Measurements from ENCODE around the gene NSUN7.

DNA sequence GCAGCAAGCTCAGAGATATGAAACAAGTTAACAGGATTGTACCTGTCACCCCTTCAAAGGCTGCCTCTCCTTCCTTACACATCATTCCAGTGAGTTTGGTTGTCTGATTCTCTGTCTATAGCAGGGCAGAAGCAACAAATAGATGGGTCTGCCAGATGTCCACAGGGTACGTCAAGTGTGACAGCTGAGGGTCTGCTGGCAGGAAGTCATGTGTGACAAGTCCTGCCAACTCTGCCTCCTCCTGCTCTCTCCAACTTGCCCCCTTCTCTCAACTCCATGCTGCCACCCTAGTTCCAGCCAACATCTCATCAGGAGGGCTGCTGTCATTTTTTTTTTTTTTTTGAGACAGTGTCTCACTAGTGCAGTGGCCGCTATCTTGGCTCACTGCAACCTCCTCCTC is 109.2 kb downstream of the NSUN7 start:
- TF ChIP-seq ZNF214 (tag by site-specific recombination; IDR thresholded peaks at IDR 0.05; ENCODE audit: borderline replicate concordance) (no peak), ZNF335 (tag by site-specific recombination; conservative IDR thresholded peaks at IDR 0.05) (no peak), YY1 (tag by site-specific recombination; IDR thresholded peaks at IDR 0.05) (no peak), MYNN (tag by site-specific recombination; IDR thresholded peaks at IDR 0.05; ENCODE audit: borderline replicate concordance) (no peak), BCL11B (tag by site-specific recombination; IDR thresholded peaks at IDR 0.05; ENCODE audit: low read depth) (no peak)
- TF ChIP-seq, protein P1, sequence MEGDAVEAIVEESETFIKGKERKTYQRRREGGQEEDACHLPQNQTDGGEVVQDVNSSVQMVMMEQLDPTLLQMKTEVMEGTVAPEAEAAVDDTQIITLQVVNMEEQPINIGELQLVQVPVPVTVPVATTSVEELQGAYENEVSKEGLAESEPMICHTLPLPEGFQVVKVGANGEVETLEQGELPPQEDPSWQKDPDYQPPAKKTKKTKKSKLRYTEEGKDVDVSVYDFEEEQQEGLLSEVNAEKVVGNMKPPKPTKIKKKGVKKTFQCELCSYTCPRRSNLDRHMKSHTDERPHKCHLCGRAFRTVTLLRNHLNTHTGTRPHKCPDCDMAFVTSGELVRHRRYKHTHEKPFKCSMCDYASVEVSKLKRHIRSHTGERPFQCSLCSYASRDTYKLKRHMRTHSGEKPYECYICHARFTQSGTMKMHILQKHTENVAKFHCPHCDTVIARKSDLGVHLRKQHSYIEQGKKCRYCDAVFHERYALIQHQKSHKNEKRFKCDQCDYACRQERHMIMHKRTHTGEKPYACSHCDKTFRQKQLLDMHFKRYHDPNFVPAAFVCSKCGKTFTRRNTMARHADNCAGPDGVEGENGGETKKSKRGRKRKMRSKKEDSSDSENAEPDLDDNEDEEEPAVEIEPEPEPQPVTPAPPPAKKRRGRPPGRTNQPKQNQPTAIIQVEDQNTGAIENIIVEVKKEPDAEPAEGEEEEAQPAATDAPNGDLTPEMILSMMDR (tag by site-specific recombination; IDR thresholded peaks at IDR 0.05), result no peak
- TF ChIP-seq, protein P2, sequence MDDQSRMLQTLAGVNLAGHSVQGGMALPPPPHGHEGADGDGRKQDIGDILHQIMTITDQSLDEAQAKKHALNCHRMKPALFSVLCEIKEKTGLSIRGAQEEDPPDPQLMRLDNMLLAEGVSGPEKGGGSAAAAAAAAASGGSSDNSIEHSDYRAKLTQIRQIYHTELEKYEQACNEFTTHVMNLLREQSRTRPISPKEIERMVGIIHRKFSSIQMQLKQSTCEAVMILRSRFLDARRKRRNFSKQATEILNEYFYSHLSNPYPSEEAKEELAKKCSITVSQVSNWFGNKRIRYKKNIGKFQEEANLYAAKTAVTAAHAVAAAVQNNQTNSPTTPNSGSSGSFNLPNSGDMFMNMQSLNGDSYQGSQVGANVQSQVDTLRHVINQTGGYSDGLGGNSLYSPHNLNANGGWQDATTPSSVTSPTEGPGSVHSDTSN (CRISPR knock-in tag; IDR thresholded peaks at IDR 0.05), result no peak
- TF ChIP-seq, protein P3, sequence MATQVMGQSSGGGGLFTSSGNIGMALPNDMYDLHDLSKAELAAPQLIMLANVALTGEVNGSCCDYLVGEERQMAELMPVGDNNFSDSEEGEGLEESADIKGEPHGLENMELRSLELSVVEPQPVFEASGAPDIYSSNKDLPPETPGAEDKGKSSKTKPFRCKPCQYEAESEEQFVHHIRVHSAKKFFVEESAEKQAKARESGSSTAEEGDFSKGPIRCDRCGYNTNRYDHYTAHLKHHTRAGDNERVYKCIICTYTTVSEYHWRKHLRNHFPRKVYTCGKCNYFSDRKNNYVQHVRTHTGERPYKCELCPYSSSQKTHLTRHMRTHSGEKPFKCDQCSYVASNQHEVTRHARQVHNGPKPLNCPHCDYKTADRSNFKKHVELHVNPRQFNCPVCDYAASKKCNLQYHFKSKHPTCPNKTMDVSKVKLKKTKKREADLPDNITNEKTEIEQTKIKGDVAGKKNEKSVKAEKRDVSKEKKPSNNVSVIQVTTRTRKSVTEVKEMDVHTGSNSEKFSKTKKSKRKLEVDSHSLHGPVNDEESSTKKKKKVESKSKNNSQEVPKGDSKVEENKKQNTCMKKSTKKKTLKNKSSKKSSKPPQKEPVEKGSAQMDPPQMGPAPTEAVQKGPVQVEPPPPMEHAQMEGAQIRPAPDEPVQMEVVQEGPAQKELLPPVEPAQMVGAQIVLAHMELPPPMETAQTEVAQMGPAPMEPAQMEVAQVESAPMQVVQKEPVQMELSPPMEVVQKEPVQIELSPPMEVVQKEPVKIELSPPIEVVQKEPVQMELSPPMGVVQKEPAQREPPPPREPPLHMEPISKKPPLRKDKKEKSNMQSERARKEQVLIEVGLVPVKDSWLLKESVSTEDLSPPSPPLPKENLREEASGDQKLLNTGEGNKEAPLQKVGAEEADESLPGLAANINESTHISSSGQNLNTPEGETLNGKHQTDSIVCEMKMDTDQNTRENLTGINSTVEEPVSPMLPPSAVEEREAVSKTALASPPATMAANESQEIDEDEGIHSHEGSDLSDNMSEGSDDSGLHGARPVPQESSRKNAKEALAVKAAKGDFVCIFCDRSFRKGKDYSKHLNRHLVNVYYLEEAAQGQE (tag by site-specific recombination; IDR thresholded peaks at IDR 0.05), result no peak
